Aorta (tissue), 5 donors: ENCODE measurements around the gene CERT1. TPM values are rescaled to one million over a fixed set of nuclear protein-coding genes. Genes with fewer than 3 reads are reported as not detected.

Experiments used
- ATAC-seq: fragments of 200-7000 bp; cut with Tn5 transposase; one replicate; pipeline ENCODE4 v1.9.1; 2022; ENCODE audit warnings: moderate library complexity; ENCODE audit not compliant: low FRiP score
- DNase-seq, 2 donors: peaks; one replicate each; pipeline ENCODE4 v3.0.0-alpha.2; 2020
- H3K27ac ChIP-seq, 2 donors: one replicate each; pipeline ENCODE4 v1.5.1; 2013; ENCODE audit warnings: low read length in 2 of 2, mild to moderate bottlenecking in 2 of 2, moderate library complexity in 2 of 2, control low read depth in 1 of 2, inconsistent platforms in 1 of 2, low read depth in 1 of 2
- H3K27me3 ChIP-seq, 2 donors: one replicate each; pipeline ENCODE4 v1.6.1; 2013; ENCODE audit warnings: control low read depth in 1 of 2, low read length in 1 of 2, mild to moderate bottlenecking in 1 of 2, moderate library complexity in 1 of 2; ENCODE audit not compliant: insufficient read depth in 2 of 2, control insufficient read depth in 1 of 2
- H3K36me3 ChIP-seq, 2 donors: one replicate each; pipeline ENCODE4 v1.6.1; 2013; ENCODE audit warnings: control low read depth in 1 of 2, low read length in 1 of 2, mild to moderate bottlenecking in 1 of 2; ENCODE audit not compliant: insufficient read depth in 2 of 2, control insufficient read depth in 1 of 2
- H3K4me1 ChIP-seq, 2 donors: one replicate each; pipeline ENCODE4 v1.6.1; 2013; ENCODE audit warnings: low read length in 2 of 2, control low read depth in 1 of 2, mild to moderate bottlenecking in 1 of 2, moderate library complexity in 1 of 2; ENCODE audit not compliant: insufficient read depth in 2 of 2, control insufficient read depth in 1 of 2
- H3K4me3 ChIP-seq, 2 donors: one replicate each; pipeline ENCODE4 v1.5.1; 2013; ENCODE audit warnings: low read length in 2 of 2, control low read depth in 1 of 2, mild to moderate bottlenecking in 1 of 2
- H3K9me3 ChIP-seq: one replicate; pipeline ENCODE4 v1.6.1; 2013; ENCODE audit warnings: mild to moderate bottlenecking, low read length; ENCODE audit not compliant: control insufficient read depth
- WGBS, 2 donors: extraction: QIAGEN DNeasy Blood & Tissue Kit; methylation state at CpG; one replicate each; pipeline ENCODE4 v1.1.7; 2013; 5-methylcytosine and 5-hydroxymethylcytosine counted together
- intact Hi-C, 2 donors: fragments of 100-400 bp; cut with DNase I; formaldehyde crosslinking; loops; one replicate each; pipeline versions ENCODE4 v1.14.2 to v1.15.0; 2022
- polyA plus RNA-seq, 2 donors: library from polyadenylated mRNA; stranded (reverse); fragments of 200-250 nt; gene quantifications; one replicate each; pipeline ENCODE4 v1.2.3, GENCODE V29; 2013
- total RNA-seq, 2 donors: library from RNA; stranded (reverse); fragmentation: NEBNext Ultra II Directional; extraction: Animal tissue kit (Norgen Biotek cat#: 25700); gene quantifications; one replicate each; pipeline ENCODE4 v1.2.1, GENCODE V29; 2021
- donor health status: healthy with polysubstance abuse.
- donor health status: Bipolar disorder and iron deficiency.
- donor health status: DM: no; HTN: no; CAD: no.
- donor health status: DM: no; HTN: no; CAD: no.
- donor health status: DM: yes; HTN: yes; CAD: no.

Gene CERT1
- total and polyA plus RNA-seq, 4 donors = 14.5 to 41.7 (median 24.6) TPM

GRCh38 chr5:75463726-75464125, 47.7 kb downstream of the CERT1 start:
- WGBS, 2 donors = 96 to 98% methylated on average over 2 of the region's 2 CpGs
- ATAC-seq = no peak
- H3K27ac ChIP-seq = no peak overlapping the region
- H3K4me1 ChIP-seq = no peaks in the 10 kb centered on the region
- H3K27me3 ChIP-seq = no peaks in the 10 kb centered on the region
- H3K4me3 ChIP-seq = no peak overlapping the region
- peaks cover 5% of the 10 kb centered on the region for H3K9me3 ChIP-seq
- intact Hi-C loops = no loop called here
- DNase-seq = no peak
- H3K36me3 ChIP-seq = no peaks in the 10 kb centered on the region

GRCh38 chr5:75461679-75462078, 49.8 kb downstream of the CERT1 start:
- H3K27ac ChIP-seq = no peak overlapping the region
- H3K36me3 ChIP-seq = no peaks in the 10 kb centered on the region
- H3K9me3 ChIP-seq = no peaks in the 10 kb centered on the region
- ATAC-seq (no peak), DNase-seq (no peak)
- no peaks in the 10 kb centered on the region for H3K27me3 ChIP-seq
- intact Hi-C loops = no loop called here
- no peaks in the 10 kb centered on the region for H3K4me1 ChIP-seq
- H3K4me3 ChIP-seq = no peak overlapping the region
- 60 to 77% methylated on average over 1 of the region's 1 CpG for WGBS, 2 donors

GRCh38 chr5:75460942-75461610, 50.4 kb downstream of the CERT1 start:
- Histone ChIP-seq H3K4me3 (no peak overlapping the region), H3K9me3 (no peaks in the 10 kb centered on the region), H3K27ac (no peak overlapping the region), H3K27me3 (no peaks in the 10 kb centered on the region), H3K4me1 (no peaks in the 10 kb centered on the region), H3K36me3 (no peaks in the 10 kb centered on the region)
- DNase-seq (no peak), ATAC-seq (no peak)
- 82 to 86% methylated on average over 8 of the region's 8 CpGs for WGBS, 2 donors
- intact Hi-C loops = no loop called here

GRCh38 chr5:75460532-75460931, 50.9 kb downstream of the CERT1 start:
- WGBS, 2 donors = 90 to 94% methylated on average over 2 of the region's 2 CpGs
- no peak for DNase-seq
- Histone ChIP-seq H3K27me3 (no peaks in the 10 kb centered on the region), H3K4me1 (no peaks in the 10 kb centered on the region), H3K9me3 (no peaks in the 10 kb centered on the region), H3K36me3 (no peaks in the 10 kb centered on the region), H3K4me3 (no peak overlapping the region), H3K27ac (no peak overlapping the region)
- intact Hi-C loops = no loop called here
- ATAC-seq = no peak

- DNase-seq (no peak), ATAC-seq (no peak)
- Histone ChIP-seq H3K4me3 (no peak overlapping the region), H3K36me3 (no peaks in the 10 kb centered on the region), H3K4me1 (no peaks in the 10 kb centered on the region), H3K9me3 (no peaks in the 10 kb centered on the region), H3K27me3 (no peaks in the 10 kb centered on the region), H3K27ac (no peak overlapping the region)
- intact Hi-C loops = no loop called here
- WGBS, 2 donors = 88 to 91% methylated on average over 8 of the region's 8 CpGs
These were observed 53.7 kb downstream of the CERT1 start for GRCh38 chr5:75457691-75458090.

GRCh38 chr5:75457161-75457560, 54.3 kb downstream of the CERT1 start:
- no peaks in the 10 kb centered on the region for H3K36me3 ChIP-seq
- 97 to 98% methylated on average over 1 of the region's 1 CpG for WGBS, 2 donors
- H3K27me3 ChIP-seq = no peaks in the 10 kb centered on the region
- no peaks in the 10 kb centered on the region for H3K4me1 ChIP-seq
- no peak overlapping the region for H3K4me3 ChIP-seq
- no peak overlapping the region for H3K27ac ChIP-seq
- ATAC-seq (no peak), DNase-seq (no peak)
- H3K9me3 ChIP-seq = no peaks in the 10 kb centered on the region
- intact Hi-C loops = no loop called here

GRCh38 chr5:75450069-75450468, 61.4 kb downstream of the CERT1 start:
- DNase-seq = no peak
- H3K4me3 ChIP-seq = no peak overlapping the region
- peaks cover 1% of the 10 kb centered on the region for H3K9me3 ChIP-seq
- no peaks in the 10 kb centered on the region for H3K4me1 ChIP-seq
- H3K27me3 ChIP-seq = no peaks in the 10 kb centered on the region
- 78 to 87% methylated on average over 1 of the region's 1 CpG for WGBS, 2 donors
- no peaks in the 10 kb centered on the region for H3K36me3 ChIP-seq
- no peak for ATAC-seq
- H3K27ac ChIP-seq = no peak overlapping the region
- intact Hi-C loops = no loop called here

- Histone ChIP-seq H3K27me3 (no peaks in the 10 kb centered on the region), H3K4me1 (no peaks in the 10 kb centered on the region), H3K9me3 (peaks cover 1% of the 10 kb centered on the region), H3K27ac (no peak overlapping the region), H3K36me3 (no peaks in the 10 kb centered on the region), H3K4me3 (no peak overlapping the region)
- intact Hi-C loops = no loop called here
- ATAC-seq (no peak), DNase-seq (no peak)
- WGBS, 2 donors = 96 to 100% methylated on average over 2 of the region's 2 CpGs
These were observed 65.4 kb downstream of the CERT1 start for GRCh38 chr5:75446068-75446467.

GRCh38 chr5:75441560-75441959, 69.9 kb downstream of the CERT1 start:
- H3K4me3 ChIP-seq = no peak overlapping the region
- no peak overlapping the region for H3K27ac ChIP-seq
- DNase-seq (no peak), ATAC-seq (no peak)
- WGBS, 2 donors = 96 to 100% methylated on average over 2 of the region's 2 CpGs
- H3K36me3 ChIP-seq = no peaks in the 10 kb centered on the region
- intact Hi-C loops = no loop called here
- no peaks in the 10 kb centered on the region for H3K27me3 ChIP-seq
- H3K4me1 ChIP-seq = no peaks in the 10 kb centered on the region
- no peaks in the 10 kb centered on the region for H3K9me3 ChIP-seq
